Esophagus muscularis mucosa (tissue), 4 donors: ENCODE data around the gene ARHGAP6. TPM values are rescaled to one million over a fixed set of nuclear protein-coding genes. Genes with fewer than 3 reads are reported as not detected.
A peak's percentile ranks its signal among the peaks of the same experiment; 100 is the strongest.

Experiments used
- DNase-seq: peaks from one replicate; pipeline ENCODE4 v3.0.0-alpha.2; 2017; ENCODE audit errors: extremely low spot score
- H3K27ac ChIP-seq, 4 donors: fragments of 200-600 bp; sonication (generic); replicated peaks in 1 of 4; 1 replicate in 3 of 4; 2 replicates in 1 of 4; pipeline ENCODE4 v1.5.1; 2016 to 2019; ENCODE audit warnings: mild to moderate bottlenecking in 1 of 4
- H3K27me3 ChIP-seq, 4 donors: fragments of 200-600 bp; sonication (generic); one replicate each; pipeline versions ENCODE4 v1.5.1 to v1.6.0; 2016 to 2019
- H3K36me3 ChIP-seq, 4 donors: fragments of 200-600 bp; sonication (generic); one replicate each; pipeline ENCODE4 v1.5.1; 2016 to 2019
- H3K4me1 ChIP-seq, 4 donors: fragments of 200-600 bp; sonication (generic); one replicate each; pipeline ENCODE4 v1.5.1; 2016 to 2019
- H3K4me3 ChIP-seq, 4 donors: fragments of 200-600 bp; sonication (generic); 1 replicate in 2 of 4; 2 replicates in 2 of 4; pipeline ENCODE4 v1.5.1; 2016 to 2019; ENCODE audit warnings: mild to moderate bottlenecking in 4 of 4, moderate library complexity in 1 of 4
- H3K9me3 ChIP-seq, 4 donors: fragments of 200-600 bp; sonication (generic); 1 replicate in 3 of 4; 2 replicates in 1 of 4; pipeline ENCODE4 v1.5.1; 2016 to 2019
- CTCF ChIP-seq, 3 experiments: fragments of 200-600 bp in 2 of 3; fragments of 450-650 bp in 1 of 3; sonication (generic) in 2 of 3; IDR thresholded peaks; one replicate each; pipeline ENCODE4 v1.5.1; 2017 to 2019; ENCODE audit warnings: antibody characterized with exemption in 3 of 3, mild to moderate bottlenecking in 2 of 3, moderate library complexity in 1 of 3
- EP300 ChIP-seq: sonication (generic); formaldehyde crosslinking; IDR thresholded peaks from one replicate; pipeline ENCODE4 v1.6.1; 2017; ENCODE audit warnings: antibody characterized with exemption
- POLR2A ChIP-seq: fragments of 450-650 bp; IDR thresholded peaks from one replicate; pipeline ENCODE4 v1.6.1; 2017; ENCODE audit warnings: antibody characterized with exemption, moderate library complexity, mild to moderate bottlenecking, low read depth
- POLR2AphosphoS5 ChIP-seq, 2 donors: sonication (generic); formaldehyde crosslinking; IDR thresholded peaks; one replicate each; pipeline ENCODE4 v1.6.1; 2017; ENCODE audit warnings: antibody characterized with exemption in 2 of 2
- WGBS: methylation state at CpG from one replicate; pipeline ENCODE4 v1.1.5; 2018; 5-methylcytosine and 5-hydroxymethylcytosine counted together
- intact Hi-C: fragments of 100-400 bp; cut with DNase I; formaldehyde crosslinking; loops from one replicate; pipeline ENCODE4 v1.15.1; 2023
- small RNA-seq, 3 donors: library from RNA; depleted of rRNA; stranded (forward); fragments of <200 nt; gene quantifications; one replicate each; pipeline ENCODE3, GENCODE V24; 2016
- total RNA-seq, 4 donors: library from RNA; depleted of rRNA; stranded (reverse); fragments of >200 nt; gene quantifications; one replicate each; pipeline versions ENCODE4 v1.1.0 to v1.2.1, GENCODE V29; 2016

The ARHGAP6 gene
- total RNA-seq, 4 donors from 2014 or later: 25.2 to 44.8 (median 30.6) TPM

- Histone ChIP-seq H3K27ac (peak overlapping the region in 1 of 4 donors; percentile 66), H3K36me3 (no peaks in the 10 kb centered on the region)
Observed at GRCh38 chrX:11099465-11099864, 566.3 kb downstream of the ARHGAP6 start.

GRCh38 chrX:11097933-11098332, 567.8 kb downstream of the ARHGAP6 start:
- intact Hi-C loops: no loop called here
- Histone ChIP-seq H3K4me3 (no peak overlapping the region), H3K4me1 (peaks cover 0 to 27% (median 14%) of the 10 kb centered on the region in 4 donors), H3K9me3 (no peaks in the 10 kb centered on the region), H3K27ac (no peak overlapping the region), H3K36me3 (no peaks in the 10 kb centered on the region), H3K27me3 (no peaks in the 10 kb centered on the region)
- TF ChIP-seq EP300 (no peak), CTCF (IDR thresholded peaks at IDR 0.05) (no peak), POLR2AphosphoS5 (IDR thresholded peaks at IDR 0.05) (no peak), POLR2A (no peak)
- DNase-seq: no peak

More at GRCh38 chrX:11099465-11099864, 566.3 kb downstream of the ARHGAP6 start:
- Histone ChIP-seq H3K4me3 (no peak overlapping the region), H3K27me3 (no peaks in the 10 kb centered on the region), H3K4me1 (peaks cover 0 to 27% (median 14%) of the 10 kb centered on the region in 4 donors), H3K9me3 (no peaks in the 10 kb centered on the region)
- no peak for DNase-seq
- no peak for TF ChIP-seq POLR2AphosphoS5 (IDR thresholded peaks at IDR 0.05)
- intact Hi-C loops: no loop called here

GRCh38 chrX:11089802-11090201, 575.9 kb downstream of the ARHGAP6 start:
- peaks cover 0 to 24% (median 4%) of the 10 kb centered on the region in 4 donors for H3K9me3 ChIP-seq
- no peak overlapping the region for H3K4me3 ChIP-seq
- H3K27ac ChIP-seq: no peak overlapping the region
- 100% methylated on average over 1 of the region's 1 CpG for WGBS
- H3K36me3 ChIP-seq: no peaks in the 10 kb centered on the region
- no peaks in the 10 kb centered on the region for H3K4me1 ChIP-seq
- intact Hi-C loops: no loop called here
- H3K27me3 ChIP-seq: no peaks in the 10 kb centered on the region
- DNase-seq: no peak
- no peak for TF ChIP-seq POLR2AphosphoS5 (IDR thresholded peaks at IDR 0.05)
- TF ChIP-seq CTCF (IDR thresholded peaks at IDR 0.05): no peak

Small RNA genes lying within 50 kb of the gene (small RNA-seq; reads per million reads assigned to genes)
- gene MIR548AX (0 to 0.17 (median 0) reads per million in 3 donors), gene RF00019 (0 reads per million in 3 donors), gene RF02271 (0 reads per million in 3 donors)

Other genes starting within 250 kb of the ARHGAP6 start
- 10 to 100 TPM; 21.0 to 32.0 (median 24.5) TPM for gene MSL3, start 92.3 kb upstream of the ARHGAP6 start, total RNA-seq